OCI-LY7 (cell line): Measurements from ENCODE around the gene PSMA6. TPM values are rescaled to one million over a fixed set of nuclear protein-coding genes. Genes with fewer than 3 reads are reported as not detected.

Source experiments
- BruUV-seq: library from RNA; stranded (reverse); fragments of 400-500 nt; replicated peaks from 2 replicates; lab custom pipeline; 2021; lab: Mats Ljungman, UMichigan
- CTCF ChIA-PET: fragments of 300-600 bp; sonication (Branson Sonifier 250); formaldehyde crosslinking; loops from one replicate; lab custom pipeline; 2022; ENCODE audit warnings: antibody characterized with exemption; ENCODE audit not compliant: unreplicated experiment; lab: Charles Lee
- POLR2A ChIA-PET: fragments of 300-600 bp; sonication (Branson Sonifier 250); formaldehyde crosslinking; loops from one replicate; lab custom pipeline; 2022; ENCODE audit warnings: antibody characterized with exemption; lab: Charles Lee
- DNase-seq: peaks from one replicate; pipeline ENCODE4 v3.0.0-alpha.2; 2015; ENCODE audit warnings: low spot score
- H2AFZ ChIP-seq: fragments of 200-600 bp; sonication (generic), shearing (Covaris generic); 2 replicates; pipeline ENCODE4 v1.6.1; 2014; ENCODE audit warnings: mild to moderate bottlenecking, antibody characterized with exemption, low read length, moderate library complexity
- H3K27ac ChIP-seq: fragments of 200-600 bp; sonication (generic); 2 replicates; pipeline ENCODE4 v1.5.1; 2014; ENCODE audit warnings: mixed run types, low read depth, mild to moderate bottlenecking, moderate library complexity, low read length, inconsistent platforms; ENCODE audit not compliant: poor library complexity, severe bottlenecking
- H3K36me3 ChIP-seq: fragments of 200-600 bp; sonication (generic); 2 replicates; pipeline ENCODE4 v1.6.1; 2014; ENCODE audit warnings: mild to moderate bottlenecking, antibody characterized with exemption, low read length, moderate library complexity, mixed read lengths; ENCODE audit not compliant: insufficient read depth
- H3K4me1 ChIP-seq: fragments of 200-600 bp; sonication (generic); 2 replicates; pipeline ENCODE4 v1.5.1; 2014; ENCODE audit warnings: mild to moderate bottlenecking, low read length; ENCODE audit not compliant: insufficient read depth, poor library complexity, severe bottlenecking
- H3K4me2 ChIP-seq: fragments of 200-600 bp; sonication (generic); 2 replicates; pipeline ENCODE4 v1.6.1; 2014; ENCODE audit warnings: mild to moderate bottlenecking, low read length
- H3K4me3 ChIP-seq: fragments of 200-600 bp; sonication (generic); 2 replicates; pipeline ENCODE4 v1.5.1; 2014; ENCODE audit warnings: mild to moderate bottlenecking, low read depth, low read length; ENCODE audit not compliant: poor library complexity, severe bottlenecking
- H3K79me2 ChIP-seq: fragments of 200-600 bp; sonication (generic); 2 replicates; pipeline ENCODE4 v1.6.1; 2016; ENCODE audit warnings: low read depth, mild to moderate bottlenecking, low read length, moderate library complexity, mixed read lengths; ENCODE audit not compliant: insufficient read depth
- H3K9me2 ChIP-seq: fragments of 200-600 bp; sonication (generic); 2 replicates; pipeline ENCODE4 v1.6.1; 2016; ENCODE audit warnings: mild to moderate bottlenecking, low read length, mixed read lengths; ENCODE audit not compliant: insufficient read depth
- H3K9me3 ChIP-seq: fragments of 200-600 bp; sonication (generic); 2 replicates; pipeline ENCODE4 v1.6.1; 2014; ENCODE audit warnings: mild to moderate bottlenecking, mixed run types, low read length, mixed read lengths
- H4K20me1 ChIP-seq: fragments of 200-600 bp; sonication (generic); 2 replicates; pipeline ENCODE4 v1.6.1; 2014; ENCODE audit warnings: mild to moderate bottlenecking, antibody characterized with exemption, low read length, moderate library complexity, mixed read lengths; ENCODE audit not compliant: insufficient read depth
- CTCF ChIP-seq: fragments of 200-600 bp; sonication (generic); conservative IDR thresholded peaks from 2 replicates; pipeline ENCODE4 v1.5.1; 2014; ENCODE audit warnings: mild to moderate bottlenecking, antibody characterized with exemption, low read length, moderate library complexity, mixed read lengths
- EZH2phosphoT487 ChIP-seq: fragments of 200-600 bp; sonication (generic); IDR thresholded peaks from 2 replicates; pipeline ENCODE4 v1.6.1; 2018; ENCODE audit warnings: low read depth, borderline replicate concordance, mild to moderate bottlenecking, mixed run types, antibody characterized with exemption, low read length, moderate library complexity, mixed read lengths
- intact Hi-C: fragments of 100-400 bp; cut with micrococcal nuclease; formaldehyde crosslinking; loops from one replicate; pipeline ENCODE4 v1.10.0; 2022; ENCODE audit not compliant: unreplicated experiment
- total RNA-seq, 2 experiments: library from RNA; depleted of rRNA in 1 of 2; stranded (reverse); fragments of >200 nt in 1 of 2; shearing (Covaris generic) in 1 of 2; gene quantifications; 2 replicates each; pipeline ENCODE4 v1.2.3, GENCODE V29; 2014 to 2022

PSMA6 gene
- total RNA-seq, 2 experiments from 2014 or later = 216 to 267 TPM

- no peak for DNase-seq
- Histone ChIP-seq H2AFZ (peak overlapping the region; percentile 36; the same call in 1 of the 2 replicates), H3K9me3 (no peaks in the 10 kb centered on the region), H3K36me3 (no peaks in the 10 kb centered on the region), H3K9me2 (no peaks in the 10 kb centered on the region), H4K20me1 (no peaks in the 10 kb centered on the region), H3K79me2 (no peaks in the 10 kb centered on the region), H3K4me2 (no peak overlapping the region), H3K4me3 (no peak overlapping the region), H3K4me1 (peaks cover 12% of the 10 kb centered on the region), H3K27ac (no peak overlapping the region)
- no TSS peak for BruUV-seq
- intact Hi-C loops = no loop called here
- ChIA-PET POLR2A (interaction anchor here (1.0 kb wide), 1 partner anchor 118 kb away, joined by 4 read pairs; no protein-coding TSS in a partner anchor), CTCF (no interaction called here)
- no peak for TF ChIP-seq CTCF
- no peak for TF ChIP-seq EZH2phosphoT487
Observed at GRCh38 chr14:35344107-35344807, 52.1 kb downstream of the PSMA6 start.

- H3K79me2 ChIP-seq = no peaks in the 10 kb centered on the region
- CTCF ChIA-PET = no interaction called here
- H3K4me1 ChIP-seq = no peaks in the 10 kb centered on the region
- POLR2A ChIA-PET = no interaction called here
- no peaks in the 10 kb centered on the region for H4K20me1 ChIP-seq
- H3K4me3 ChIP-seq = no peak overlapping the region
- H3K9me3 ChIP-seq = no peaks in the 10 kb centered on the region
- intact Hi-C loops = no loop called here
- H3K27ac ChIP-seq = no peak overlapping the region
- H3K36me3 ChIP-seq = no peaks in the 10 kb centered on the region
- H3K4me2 ChIP-seq = no peak overlapping the region
- DNase-seq = no peak
- no peak overlapping the region for H2AFZ ChIP-seq
- BruUV-seq = no TSS peak
- no peaks in the 10 kb centered on the region for H3K9me2 ChIP-seq
- TF ChIP-seq CTCF (no peak), EZH2phosphoT487 (no peak)
Observed at GRCh38 chr14:35346738-35347322, 54.6 kb downstream of the PSMA6 start.
